Calu3 (cell line): ENCODE measurements around the gene KDM8. TPM values are rescaled to one million over a fixed set of nuclear protein-coding genes. Genes with fewer than 3 reads are reported as not detected.
"Not testable (repeated sequence)": the region's sequence is repeated elsewhere in the genome, so short reads cannot be mapped to it uniquely, and the experiment has no call there.

Experiments used
- BruUV-seq: library from RNA; stranded (reverse); fragments of 400-500 nt; replicated peaks from 2 replicates; lab custom pipeline; 2021; lab: Mats Ljungman, UMichigan
- CTCF ChIA-PET: fragments of 300-600 bp; sonication (Branson Sonifier 250); formaldehyde crosslinking; loops from one replicate; lab custom pipeline; 2022; ENCODE audit warnings: antibody characterized with exemption; lab: Charles Lee
- DNase-seq: peaks from one replicate; pipeline ENCODE4 v3.0.0; 2022
- H3K27ac Mint-ChIP-seq: one replicate; pipeline ENCODE4 v1.8.0; 2022; ENCODE audit warnings: mixed read lengths; ENCODE audit not compliant: unreplicated experiment
- H3K27me3 Mint-ChIP-seq: one replicate; pipeline ENCODE4 v1.8.0; 2022; ENCODE audit warnings: mixed read lengths; ENCODE audit not compliant: unreplicated experiment
- H3K36me3 Mint-ChIP-seq: one replicate; pipeline ENCODE4 v1.8.0; 2022; ENCODE audit warnings: mild to moderate bottlenecking, moderate library complexity, mixed read lengths; ENCODE audit not compliant: insufficient read depth, unreplicated experiment
- H3K4me1 Mint-ChIP-seq: one replicate; pipeline ENCODE4 v1.8.0; 2022; ENCODE audit warnings: mild to moderate bottlenecking, low read depth, mixed read lengths; ENCODE audit not compliant: unreplicated experiment
- H3K4me3 Mint-ChIP-seq: one replicate; pipeline ENCODE4 v1.8.0; 2022; ENCODE audit warnings: mild to moderate bottlenecking, low read depth, moderate library complexity, mixed read lengths; ENCODE audit not compliant: unreplicated experiment
- H3K9me3 Mint-ChIP-seq: one replicate; pipeline ENCODE4 v1.8.0; 2022; ENCODE audit warnings: low read depth, mixed read lengths; ENCODE audit not compliant: unreplicated experiment
- intact Hi-C: fragments of 100-400 bp; cut with micrococcal nuclease; formaldehyde crosslinking; loops from one replicate; pipeline ENCODE4 v1.10.0; 2022; ENCODE audit not compliant: unreplicated experiment
- total RNA-seq: library from RNA; stranded (reverse); gene quantifications from 2 replicates; pipeline ENCODE4 v1.2.3, GENCODE V29; 2022
- TF ChIP-seq, protein P1 (sequence below): fragments of 200-600 bp; IDR thresholded peaks from one replicate; pipeline ENCODE4 v1.8.0; 2022; ENCODE audit warnings: antibody characterized with exemption; ENCODE audit not compliant: unreplicated experiment

The KDM8 gene
- total RNA-seq, 1 experiment from 2014 or later: 8.4 TPM

DNA sequence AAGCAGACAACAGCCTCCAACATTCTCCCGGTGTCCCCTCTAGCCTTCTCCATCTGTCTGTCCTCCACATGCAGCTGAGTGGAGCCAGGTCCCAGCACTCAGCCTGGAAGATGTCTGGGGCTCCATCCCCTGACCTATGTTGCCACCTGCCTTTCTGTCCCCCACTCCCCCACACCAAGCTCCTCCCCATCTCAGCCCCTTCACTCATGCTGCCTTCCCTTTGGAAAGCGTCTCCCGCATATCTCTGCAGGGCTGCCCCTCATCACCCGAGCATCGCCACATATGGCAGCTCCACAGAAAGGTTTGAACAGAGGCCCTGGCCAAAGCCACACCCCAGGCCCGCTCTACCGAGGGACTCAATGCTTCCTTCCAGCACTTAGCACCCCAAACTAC is 41.0 kb downstream of the KDM8 start:
- no peak for DNase-seq
- H3K36me3 Mint-ChIP-seq: no peaks in the 10 kb centered on the region
- intact Hi-C loops: no loop called here
- no TSS peak for BruUV-seq
- H3K4me3 Mint-ChIP-seq: no peak overlapping the region
- H3K9me3 Mint-ChIP-seq: no peaks in the 10 kb centered on the region
- no peaks in the 10 kb centered on the region for H3K27me3 Mint-ChIP-seq
- TF ChIP-seq, protein P1, sequence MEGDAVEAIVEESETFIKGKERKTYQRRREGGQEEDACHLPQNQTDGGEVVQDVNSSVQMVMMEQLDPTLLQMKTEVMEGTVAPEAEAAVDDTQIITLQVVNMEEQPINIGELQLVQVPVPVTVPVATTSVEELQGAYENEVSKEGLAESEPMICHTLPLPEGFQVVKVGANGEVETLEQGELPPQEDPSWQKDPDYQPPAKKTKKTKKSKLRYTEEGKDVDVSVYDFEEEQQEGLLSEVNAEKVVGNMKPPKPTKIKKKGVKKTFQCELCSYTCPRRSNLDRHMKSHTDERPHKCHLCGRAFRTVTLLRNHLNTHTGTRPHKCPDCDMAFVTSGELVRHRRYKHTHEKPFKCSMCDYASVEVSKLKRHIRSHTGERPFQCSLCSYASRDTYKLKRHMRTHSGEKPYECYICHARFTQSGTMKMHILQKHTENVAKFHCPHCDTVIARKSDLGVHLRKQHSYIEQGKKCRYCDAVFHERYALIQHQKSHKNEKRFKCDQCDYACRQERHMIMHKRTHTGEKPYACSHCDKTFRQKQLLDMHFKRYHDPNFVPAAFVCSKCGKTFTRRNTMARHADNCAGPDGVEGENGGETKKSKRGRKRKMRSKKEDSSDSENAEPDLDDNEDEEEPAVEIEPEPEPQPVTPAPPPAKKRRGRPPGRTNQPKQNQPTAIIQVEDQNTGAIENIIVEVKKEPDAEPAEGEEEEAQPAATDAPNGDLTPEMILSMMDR: no peak
- peaks cover 12% of the 10 kb centered on the region for H3K4me1 Mint-ChIP-seq
- no peak overlapping the region for H3K27ac Mint-ChIP-seq
- CTCF ChIA-PET: interaction anchor here (0.5 kb wide), 1 partner anchor 28 kb away, joined by 4 read pairs; no protein-coding TSS in a partner anchor

GRCh38 chr16:27245276-27246172 is 42.2 kb downstream of the KDM8 start:
- intact Hi-C loops: no loop called here
- no peaks in the 10 kb centered on the region for H3K27me3 Mint-ChIP-seq
- TF ChIP-seq, protein P1: no peak
- DNase-seq: no peak
- no peaks in the 10 kb centered on the region for H3K9me3 Mint-ChIP-seq
- H3K4me3 Mint-ChIP-seq: no peak overlapping the region
- H3K4me1 Mint-ChIP-seq: peaks cover 12% of the 10 kb centered on the region
- CTCF ChIA-PET: interaction anchor here (0.6 kb wide), 3 partner anchors 13 to 1714 kb away, joined by 3 to 4 read pairs (median 3); no protein-coding TSS in a partner anchor
- no peak overlapping the region for H3K27ac Mint-ChIP-seq
- BruUV-seq: no TSS peak
- no peaks in the 10 kb centered on the region for H3K36me3 Mint-ChIP-seq

GRCh38 chr16:27246439-27246838 is 43.1 kb downstream of the KDM8 start:
- CTCF ChIA-PET: interaction anchor here (0.6 kb wide), 1 partner anchor 1715 kb away, joined by 4 read pairs; no protein-coding TSS in a partner anchor
- Mint-ChIP-seq H3K4me3 (no peak overlapping the region), H3K27ac (no peak overlapping the region), H3K36me3 (no peaks in the 10 kb centered on the region), H3K4me1 (peaks cover 12% of the 10 kb centered on the region), H3K27me3 (no peaks in the 10 kb centered on the region), H3K9me3 (no peaks in the 10 kb centered on the region)
- TF ChIP-seq, protein P1: no peak
- DNase-seq: no peak
- no TSS peak for BruUV-seq
- intact Hi-C loops: no loop called here

DNA sequence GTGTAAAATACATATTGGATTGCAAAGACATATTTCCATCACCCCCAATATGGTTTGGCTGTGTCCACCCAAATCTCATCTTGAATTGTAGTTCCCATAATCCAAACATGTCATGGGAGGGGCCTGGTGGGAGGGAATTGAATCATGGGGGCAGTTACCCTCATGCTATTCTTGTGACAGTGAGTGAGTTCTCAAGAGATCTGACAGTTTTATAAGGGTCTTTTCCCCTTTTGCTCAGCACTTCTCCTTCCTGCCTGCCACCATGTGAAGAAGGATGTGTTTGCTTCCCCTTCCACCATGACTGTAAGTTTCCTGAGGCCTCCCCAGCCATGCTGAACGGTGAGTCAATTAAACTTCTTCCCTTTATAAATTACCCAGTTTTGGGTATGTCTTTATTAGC is 43.8 kb downstream of the KDM8 start:
- H3K4me3 Mint-ChIP-seq, H3K27ac Mint-ChIP-seq, DNase-seq, H3K9me3 Mint-ChIP-seq, H3K27me3 Mint-ChIP-seq, H3K36me3 Mint-ChIP-seq, CTCF ChIA-PET, BruUV-seq, intact Hi-C loops: not testable (repeated sequence)
- peaks cover 12% of the 10 kb centered on the region for H3K4me1 Mint-ChIP-seq
